HEK293 (cell line): ENCODE data around the gene TMSB4X.

Source experiments
- CTCF ChIA-PET: fragments of 350-600 bp; formaldehyde crosslinking; extraction: SDS; loops from one replicate; lab custom pipeline; 2021; ENCODE audit warnings: antibody characterized with exemption; lab: Yijun Ruan, JAX
- POLR2A ChIA-PET: fragments of 300-600 bp; formaldehyde crosslinking; extraction: SDS; loops from one replicate; lab custom pipeline; 2020; ENCODE audit warnings: antibody characterized with exemption, inconsistent platforms; lab: Yijun Ruan, JAX
- H3K27ac ChIP-seq: fragments of 200-500 bp; sonication (Bioruptor generic); 2 replicates; pipeline ENCODE4 v1.5.1; 2014; ENCODE audit warnings: low read depth, low read length, control low read depth, inconsistent platforms; ENCODE audit errors: extremely low read depth
- H3K36me3 ChIP-seq, 2 experiments: fragments of 200-500 bp in 1 of 2; sonication (Bioruptor generic) in 1 of 2; 1 replicate in 1 of 2; 2 replicates in 1 of 2; pipeline ENCODE4 v1.5.1; 2014 to 2017; ENCODE audit warnings: inconsistent platforms in 2 of 2, low read length in 2 of 2; ENCODE audit not compliant: control insufficient read depth in 2 of 2, insufficient read depth in 1 of 2
- H3K4me1 ChIP-seq: fragments of 200-500 bp; sonication (Bioruptor generic); 2 replicates; pipeline ENCODE4 v1.5.1; 2014; ENCODE audit warnings: mild to moderate bottlenecking, low read length, inconsistent platforms; ENCODE audit not compliant: control insufficient read depth, insufficient read depth
- H3K4me3 ChIP-seq: 2 replicates; pipeline ENCODE4 v1.5.1; 2011; ENCODE audit warnings: low read depth, mild to moderate bottlenecking, control low read depth, low read length, moderate library complexity
- H3K9me3 ChIP-seq: fragments of 200-500 bp; sonication (Bioruptor generic); 2 replicates; pipeline ENCODE4 v1.5.1; 2014; ENCODE audit warnings: low read depth, low read length, inconsistent platforms; ENCODE audit not compliant: control insufficient read depth, insufficient read depth
- BCL11B ChIP-seq: fragments of 450-650 bp; formaldehyde crosslinking; IDR thresholded peaks from 2 replicates; pipeline ENCODE4 v1.5.1; 2016; ENCODE audit warnings: low read depth, missing biosample characterization, missing genetic modification characterization
- EGR2 ChIP-seq: fragments of 450-650 bp; formaldehyde crosslinking; IDR thresholded peaks from 2 replicates; pipeline ENCODE4 v1.5.1; 2016; ENCODE audit warnings: low read depth, missing biosample characterization, missing genetic modification characterization
- FEZF1 ChIP-seq: fragments of 450-650 bp; formaldehyde crosslinking; IDR thresholded peaks from 2 replicates; pipeline ENCODE4 v1.5.1; 2016; ENCODE audit warnings: missing biosample characterization, missing genetic modification characterization
- KLF10 ChIP-seq: fragments of 450-650 bp; IDR thresholded peaks from 2 replicates; pipeline ENCODE4 v1.5.1; 2018; ENCODE audit warnings: missing biosample characterization, mild to moderate bottlenecking, missing genetic modification characterization
- KLF17 ChIP-seq: fragments of 450-650 bp; formaldehyde crosslinking; IDR thresholded peaks from 2 replicates; pipeline ENCODE4 v1.5.1; 2016; ENCODE audit warnings: missing biosample characterization, missing genetic modification characterization
- KLF7 ChIP-seq: fragments of 450-650 bp; formaldehyde crosslinking; IDR thresholded peaks from 2 replicates; pipeline ENCODE4 v1.5.1; 2016; ENCODE audit warnings: missing biosample characterization, missing genetic modification characterization, borderline replicate concordance
- ZBTB1 ChIP-seq: fragments of 450-650 bp; formaldehyde crosslinking; IDR thresholded peaks from 2 replicates; pipeline ENCODE4 v1.5.1; 2016; ENCODE audit warnings: missing biosample characterization, missing genetic modification characterization
- ZBTB48 ChIP-seq: fragments of 450-650 bp; formaldehyde crosslinking; IDR thresholded peaks from 2 replicates; pipeline ENCODE4 v1.5.1; 2016; ENCODE audit warnings: missing biosample characterization, missing genetic modification characterization
- ZEB2 ChIP-seq: fragments of 450-650 bp; formaldehyde crosslinking; IDR thresholded peaks from 2 replicates; pipeline ENCODE4 v1.5.1; 2016; ENCODE audit warnings: missing biosample characterization, missing genetic modification characterization
- ZIC2 ChIP-seq: fragments of 450-650 bp; formaldehyde crosslinking; IDR thresholded peaks from 2 replicates; pipeline ENCODE4 v1.5.1; 2016; ENCODE audit warnings: missing biosample characterization, missing genetic modification characterization
- ZNF10 ChIP-seq: fragments of 450-650 bp; formaldehyde crosslinking; IDR thresholded peaks from 2 replicates; pipeline ENCODE4 v1.5.1; 2017; ENCODE audit warnings: missing biosample characterization, missing genetic modification characterization
- ZNF16 ChIP-seq: fragments of 450-650 bp; formaldehyde crosslinking; IDR thresholded peaks from 2 replicates; pipeline ENCODE4 v1.5.1; 2016; ENCODE audit warnings: low read depth, missing biosample characterization, missing genetic modification characterization
- ZNF211 ChIP-seq: fragments of 450-650 bp; formaldehyde crosslinking; IDR thresholded peaks from 2 replicates; pipeline ENCODE4 v1.5.1; 2016; ENCODE audit warnings: low read depth, missing biosample characterization, missing genetic modification characterization
- ZNF24 ChIP-seq: fragments of 450-650 bp; formaldehyde crosslinking; IDR thresholded peaks from 2 replicates; pipeline ENCODE4 v1.5.1; 2016; ENCODE audit warnings: missing biosample characterization, missing genetic modification characterization
- ZNF501 ChIP-seq: fragments of 450-650 bp; formaldehyde crosslinking; IDR thresholded peaks from 2 replicates; pipeline ENCODE4 v1.5.1; 2016; ENCODE audit warnings: missing biosample characterization, missing genetic modification characterization
- ZNF544 ChIP-seq: fragments of 450-650 bp; formaldehyde crosslinking; IDR thresholded peaks from 2 replicates; pipeline ENCODE4 v1.5.0; 2017; ENCODE audit warnings: missing biosample characterization, missing genetic modification characterization
- ZNF571 ChIP-seq: fragments of 450-650 bp; formaldehyde crosslinking; IDR thresholded peaks from 2 replicates; pipeline ENCODE4 v1.5.0; 2017; ENCODE audit warnings: missing biosample characterization, missing genetic modification characterization
- ZNF600 ChIP-seq: fragments of 450-650 bp; formaldehyde crosslinking; IDR thresholded peaks from 2 replicates; pipeline ENCODE4 v1.5.1; 2016; ENCODE audit warnings: missing biosample characterization, missing genetic modification characterization
- ZNF623 ChIP-seq: fragments of 450-650 bp; formaldehyde crosslinking; IDR thresholded peaks from 2 replicates; pipeline ENCODE4 v1.5.1; 2016; ENCODE audit warnings: missing biosample characterization, missing genetic modification characterization
- ZNF629 ChIP-seq: fragments of 450-650 bp; formaldehyde crosslinking; IDR thresholded peaks from 2 replicates; pipeline ENCODE4 v1.5.1; 2017; ENCODE audit warnings: missing biosample characterization, missing genetic modification characterization
- ZNF660 ChIP-seq: fragments of 450-650 bp; IDR thresholded peaks from 2 replicates; pipeline ENCODE4 v1.5.1; 2018; ENCODE audit warnings: missing biosample characterization, mild to moderate bottlenecking, missing genetic modification characterization
- ZNF664 ChIP-seq: fragments of 450-650 bp; formaldehyde crosslinking; IDR thresholded peaks from 2 replicates; pipeline ENCODE4 v1.5.1; 2016; ENCODE audit warnings: missing biosample characterization, missing genetic modification characterization

The TMSB4X gene

DNA sequence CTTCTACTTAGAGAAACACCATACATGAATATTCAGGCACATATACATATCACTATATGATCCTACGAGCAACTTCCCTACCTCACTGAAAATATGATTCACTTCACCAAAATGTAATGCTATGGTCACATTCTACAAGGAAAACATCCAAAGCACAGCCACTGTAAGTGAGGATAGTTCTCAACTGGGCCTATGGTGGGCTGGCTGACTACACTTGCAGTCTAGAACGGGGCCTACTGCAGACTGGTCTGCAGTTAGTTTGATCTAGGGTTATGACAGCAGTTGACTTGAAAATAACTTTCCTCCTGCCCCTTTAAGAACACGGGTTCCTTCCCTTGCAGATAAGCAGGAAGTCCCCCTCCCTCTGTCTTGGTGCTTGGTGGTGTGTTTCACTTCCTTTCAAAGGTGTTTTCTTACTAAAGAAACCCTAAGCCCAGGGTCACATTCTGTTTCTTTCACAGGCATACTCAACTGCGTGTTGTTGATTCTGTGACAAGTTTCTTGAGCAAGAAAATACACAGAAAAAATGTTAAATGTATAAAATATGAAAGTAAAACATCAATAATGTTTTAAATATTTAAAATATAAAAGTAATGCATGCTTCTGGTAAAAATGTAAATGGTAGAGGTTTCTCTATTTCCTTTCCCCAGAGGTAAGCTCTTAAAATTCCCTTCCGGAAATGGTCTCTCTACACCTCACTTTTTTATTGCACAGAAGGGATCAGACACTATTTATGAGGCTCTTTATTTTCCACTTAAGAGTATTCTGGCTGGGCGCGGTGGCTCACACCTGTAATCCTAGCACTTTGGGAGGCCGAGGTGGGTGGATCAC, 18.0 kb upstream of the TMSB4X start:
- no peak overlapping the region for H3K4me3 ChIP-seq
- H3K27ac ChIP-seq, result peak overlapping the region; percentile 88
- POLR2A ChIA-PET, result interaction anchor here (1.3 to 1.5 kb wide), 4 partner anchors 10 to 18 kb away, joined by 3 to 12 read pairs (median 5); partner anchors contain the start of gene TMSB4X
- CTCF ChIA-PET, result interaction anchor here (0.6 to 7.2 kb wide), 5 partner anchors 10 to 531 kb away, joined by 4 to 41 read pairs (median 6); no protein-coding TSS in a partner anchor
- TF ChIP-seq ZNF544 (no peak), ZNF629 (tag by site-specific recombination) (no peak), ZIC2 (tag by site-specific recombination) (no peak), ZNF24 (tag by site-specific recombination) (no peak), ZNF10 (no peak)
- H3K9me3 ChIP-seq, result no peaks in the 10 kb centered on the region
- H3K36me3 ChIP-seq, result no peaks in the 10 kb centered on the region
- H3K4me1 ChIP-seq, result peaks cover 12% of the 10 kb centered on the region

- H3K4me1 ChIP-seq, result peaks cover 12% of the 10 kb centered on the region
- no peak overlapping the region for H3K4me3 ChIP-seq
- H3K36me3 ChIP-seq, result no peaks in the 10 kb centered on the region
- CTCF ChIA-PET, result interaction anchor here (0.6 to 7.2 kb wide), 6 partner anchors 11 to 530 kb away, joined by 3 to 41 read pairs (median 5); no protein-coding TSS in a partner anchor
- POLR2A ChIA-PET, result no interaction called here
- TF ChIP-seq ZBTB48 (tag by site-specific recombination) (no peak), FEZF1 (tag by site-specific recombination) (no peak), ZNF664 (tag by site-specific recombination) (no peak), ZEB2 (tag by site-specific recombination) (no peak), KLF7 (tag by site-specific recombination) (no peak), KLF10 (tag by site-specific recombination) (no peak), ZNF211 (no peak), ZNF600 (no peak), KLF17 (no peak)
- no peaks in the 10 kb centered on the region for H3K9me3 ChIP-seq
- no peak overlapping the region for H3K27ac ChIP-seq
These were observed 16.9 kb upstream of the TMSB4X start for GRCh38 chrX:12958059-12958458.

DNA sequence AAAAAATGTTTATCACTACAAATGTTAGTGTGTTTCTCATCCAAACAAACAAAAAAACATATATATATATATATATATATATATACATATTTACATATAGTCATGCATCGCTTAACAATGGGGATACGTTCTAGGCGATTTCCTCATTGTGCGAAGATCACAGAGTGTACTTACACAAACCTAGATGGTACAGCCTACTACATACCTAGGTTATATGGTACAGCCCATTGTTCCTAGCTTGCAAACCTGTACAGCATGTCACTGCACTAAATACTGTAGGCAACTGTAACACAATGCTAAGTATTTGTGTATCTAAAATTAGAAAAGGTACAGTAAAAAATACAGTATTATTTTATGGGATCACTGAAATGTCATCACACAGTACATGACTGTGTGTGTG, 16.4 kb upstream of the TMSB4X start:
- Histone ChIP-seq H3K27ac (no peak overlapping the region), H3K4me3 (no peak overlapping the region), H3K4me1 (peaks cover 12% of the 10 kb centered on the region), H3K9me3 (no peaks in the 10 kb centered on the region), H3K36me3 (no peaks in the 10 kb centered on the region)
- ChIA-PET POLR2A (no interaction called here), CTCF (interaction anchor here (0.6 to 7.2 kb wide), 5 partner anchors 10 to 688 kb away, joined by 3 to 41 read pairs (median 3); no protein-coding TSS in a partner anchor)
- no peak for TF ChIP-seq ZNF501 (tag by site-specific recombination)
- no peak for TF ChIP-seq ZNF623 (tag by site-specific recombination)
- no peak for TF ChIP-seq ZNF16 (tag by site-specific recombination)
- TF ChIP-seq ZNF660, result no peak

GRCh38 chrX:12961196-12961718, 13.7 kb upstream of the TMSB4X start:
- CTCF ChIA-PET, result interaction anchor here (1.0 to 7.2 kb wide), 2 partner anchors 10 to 14 kb away, joined by 3 to 41 read pairs; no protein-coding TSS in a partner anchor
- Histone ChIP-seq H3K27ac (no peak overlapping the region), H3K9me3 (no peaks in the 10 kb centered on the region), H3K36me3 (no peaks in the 10 kb centered on the region), H3K4me3 (no peak overlapping the region), H3K4me1 (peaks cover 5% of the 10 kb centered on the region)
- POLR2A ChIA-PET, result no interaction called here
- no peak for TF ChIP-seq ZNF571 (tag by site-specific recombination)
- TF ChIP-seq BCL11B (tag by site-specific recombination), result no peak
- no peak for TF ChIP-seq ZBTB1
- TF ChIP-seq ZNF211, result no peak
- no peak for TF ChIP-seq EGR2
